Activated CD4-positive, alpha-beta T cell treated with anti-CD3 and anti-CD28 coated beads, Interleukin-2, amount 50 U/mL, for 24 hours (primary cell): ENCODE results near the gene ADGRV1.
"Not testable (repeated sequence)": the region's sequence is repeated elsewhere in the genome, so short reads cannot be mapped to it uniquely, and the experiment has no call there.

ENCODE experiments used
- DNase-seq, 2 donors: peaks; one replicate each; pipeline ENCODE4 v3.0.0-alpha.2; 2020; ENCODE audit warnings: low read depth in 1 of 2, low spot score in 1 of 2

Gene ADGRV1

DNA sequence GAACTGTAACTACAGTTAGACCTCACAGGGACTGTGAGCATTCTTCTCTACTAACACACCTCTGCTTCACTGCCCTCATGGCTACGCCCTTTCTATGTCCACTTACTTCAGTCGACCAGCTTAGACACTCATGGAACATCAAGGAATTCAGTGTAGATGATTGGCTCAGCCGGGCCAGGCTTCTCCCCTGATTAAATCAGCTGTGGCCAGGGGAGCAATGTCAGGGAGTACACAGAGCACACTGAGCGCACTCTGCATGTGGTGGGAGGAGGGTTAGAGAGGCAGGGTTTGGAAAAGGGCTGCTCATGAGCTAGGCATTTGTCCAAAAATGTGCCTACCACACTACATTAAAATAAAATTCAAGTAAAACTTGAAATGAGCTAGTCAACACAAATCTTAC, 424.0 kb downstream of the ADGRV1 start:
- no peak for DNase-seq

- no peak for DNase-seq
Measured at GRCh38 chr5:90983148-90983547, 424.6 kb downstream of the ADGRV1 start.

GRCh38 chr5:90983711-90984124, 425.1 kb downstream of the ADGRV1 start:
- DNase-seq: no peak

- no peak for DNase-seq
Measured at GRCh38 chr5:90985341-90985740, 426.7 kb downstream of the ADGRV1 start.

DNA sequence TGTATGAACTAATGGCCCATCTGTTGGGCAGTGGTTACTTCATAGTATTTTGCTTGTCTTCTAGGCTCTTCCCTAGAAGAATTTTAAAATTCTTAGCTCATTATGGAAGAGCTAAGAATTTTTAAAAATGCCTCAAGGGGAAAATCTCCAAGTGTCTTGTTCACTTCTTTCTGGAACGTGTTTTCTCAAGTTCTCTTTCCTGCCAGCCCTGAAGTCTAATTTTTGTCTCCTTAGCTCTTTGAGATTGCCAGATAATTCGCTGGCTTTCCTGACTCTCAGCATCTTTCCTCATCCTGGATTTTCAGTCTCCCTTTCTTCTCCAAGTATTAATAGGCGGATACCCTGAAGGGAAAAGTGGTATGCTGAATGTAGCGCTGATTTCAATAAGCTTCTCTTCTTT, 429.1 kb downstream of the ADGRV1 start:
- DNase-seq: no peak

- DNase-seq: no peak
Measured at GRCh38 chr5:90991201-90991600, 432.6 kb downstream of the ADGRV1 start.

DNA sequence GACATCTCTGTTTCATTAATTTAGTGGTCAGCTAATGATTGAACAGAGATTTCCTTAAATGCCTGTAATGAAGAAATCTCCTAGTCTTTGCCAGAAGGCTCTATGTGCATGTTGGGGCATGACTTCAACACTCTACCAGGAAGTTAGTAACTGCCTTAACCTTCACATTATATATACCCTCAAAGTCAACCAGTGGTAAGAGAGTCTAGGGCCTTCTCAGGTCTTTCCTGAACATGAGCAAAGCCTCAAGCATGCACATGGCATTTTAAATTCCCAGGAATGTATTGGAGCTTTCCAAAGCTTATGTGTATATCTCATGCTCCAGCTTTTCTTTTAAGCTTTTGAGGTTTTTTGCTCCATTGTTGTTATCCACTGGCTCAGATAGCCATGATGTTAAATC, 436.2 kb downstream of the ADGRV1 start:
- no peak for DNase-seq

DNA sequence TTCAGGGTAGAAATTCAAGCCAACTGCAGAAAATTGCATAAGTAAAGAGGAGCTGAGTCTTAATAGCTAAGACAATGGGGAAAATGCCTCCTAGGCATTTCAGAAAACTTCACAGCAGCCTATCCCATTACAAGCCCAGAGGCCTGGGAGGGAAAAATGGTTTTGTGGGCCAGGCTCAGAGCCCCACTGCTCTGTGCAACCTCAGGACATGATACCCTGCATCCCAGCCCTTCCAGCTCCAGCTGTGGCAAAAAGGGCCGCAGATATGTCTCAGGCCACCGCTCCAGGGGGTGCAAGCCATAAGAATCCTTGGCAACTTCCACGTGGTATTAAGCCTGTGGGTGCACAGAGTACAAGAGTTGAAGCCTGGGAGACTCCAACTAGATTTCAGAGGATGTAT, 437.5 kb downstream of the ADGRV1 start:
- DNase-seq: no peak

- DNase-seq: no peak
Measured at GRCh38 chr5:90997082-90997481, 438.5 kb downstream of the ADGRV1 start.

DNA sequence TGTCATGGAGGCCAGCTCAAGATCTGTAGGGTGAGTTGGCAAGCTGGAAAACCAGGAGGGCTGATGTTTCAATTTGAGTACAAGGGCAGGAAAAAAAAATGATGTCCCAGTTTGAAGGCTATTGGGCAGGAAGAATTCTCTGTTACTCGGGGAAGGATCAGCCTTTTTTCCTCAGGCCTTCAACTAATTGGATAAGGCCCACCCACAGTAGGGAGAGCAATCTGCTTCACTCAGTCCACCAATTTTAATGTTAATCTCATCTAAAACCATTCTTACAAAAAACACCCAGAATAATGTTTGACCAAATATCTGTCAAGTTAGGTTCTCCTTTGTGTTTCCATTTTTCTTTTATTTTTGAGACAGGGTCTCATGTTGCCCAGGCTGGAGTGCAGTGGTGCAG, 442.1 kb downstream of the ADGRV1 start:
- no peak for DNase-seq

DNA sequence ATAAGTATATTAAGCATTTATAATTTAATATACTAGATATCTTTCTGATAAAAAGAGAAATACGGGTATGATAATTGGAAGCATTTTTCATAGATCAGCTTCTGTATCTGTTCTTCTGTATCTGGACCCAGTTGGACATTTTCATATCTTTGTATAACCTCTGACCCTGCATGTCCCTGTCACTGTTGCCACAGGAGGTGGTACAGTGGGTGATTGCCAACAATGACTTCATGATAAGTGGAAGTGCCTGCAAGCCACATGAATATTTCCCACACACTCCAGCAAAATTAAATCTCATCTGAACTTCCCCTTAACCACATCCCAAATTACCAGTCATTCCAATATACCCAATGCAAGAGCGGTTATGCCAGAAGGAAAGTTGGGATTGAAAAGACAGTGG, 448.1 kb downstream of the ADGRV1 start:
- no peak for DNase-seq

- DNase-seq: no peak
Measured at GRCh38 chr5:91007251-91007650, 448.7 kb downstream of the ADGRV1 start.

- no peak for DNase-seq
Measured at GRCh38 chr5:91007780-91008402, 449.3 kb downstream of the ADGRV1 start.

DNA sequence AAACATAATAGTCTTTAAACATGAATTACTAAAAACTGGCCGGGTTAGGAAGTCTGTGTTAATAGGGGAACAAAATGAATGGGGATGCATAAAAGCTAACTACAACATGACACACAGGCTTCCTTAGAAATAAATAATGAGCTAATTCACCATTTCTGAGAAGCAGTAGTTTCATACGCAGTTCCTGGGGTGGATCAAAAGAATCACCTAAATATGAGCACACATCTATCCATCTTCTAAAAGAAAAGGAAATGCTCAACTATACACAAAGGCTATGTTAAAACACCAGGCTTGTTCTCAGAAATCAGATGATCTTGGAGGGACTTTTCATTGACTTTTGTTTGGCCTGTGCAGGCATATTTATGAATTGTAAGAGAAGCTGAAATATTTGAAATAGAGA, 451.5 kb downstream of the ADGRV1 start:
- no peak for DNase-seq

GRCh38 chr5:91011029-91011428, 452.4 kb downstream of the ADGRV1 start:
- no peak for DNase-seq

DNA sequence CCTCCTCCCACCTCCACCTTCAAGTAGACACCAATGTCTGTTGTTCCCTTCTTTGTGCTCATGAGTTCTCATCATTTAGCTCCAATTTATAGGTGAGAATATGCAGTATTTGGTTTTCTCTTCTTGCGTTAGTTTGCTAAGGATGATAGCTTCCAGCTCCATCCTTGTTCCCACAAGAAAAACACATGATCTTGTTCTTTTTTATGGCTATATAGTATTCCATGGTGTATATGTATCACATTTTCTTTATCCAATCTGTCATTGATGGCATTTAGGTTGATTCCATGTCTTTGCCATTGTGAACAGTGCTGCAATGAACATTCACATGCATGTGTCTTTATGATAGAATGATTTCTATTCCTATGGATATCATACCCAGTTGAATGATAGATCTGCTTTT, 454.3 kb downstream of the ADGRV1 start:
- DNase-seq: not testable (repeated sequence)

DNA sequence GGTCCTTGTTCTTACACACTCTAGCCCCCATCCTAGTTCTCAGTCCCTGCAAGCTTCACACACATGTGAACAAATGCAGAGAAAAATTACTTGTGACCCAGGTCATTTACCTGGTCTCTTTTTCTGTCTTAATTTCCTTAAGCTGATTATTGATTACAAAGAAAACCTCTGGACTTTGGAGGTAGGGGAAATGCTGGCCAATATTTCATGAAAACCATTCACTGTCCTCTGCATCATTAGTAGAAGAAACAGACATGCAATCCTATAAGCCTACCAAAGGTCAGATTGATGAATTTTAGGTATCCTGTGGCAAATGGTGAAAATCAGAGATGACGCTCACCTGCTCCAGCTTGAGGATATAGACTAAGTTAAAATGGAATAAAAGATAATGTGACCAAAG, 457.7 kb downstream of the ADGRV1 start:
- no peak for DNase-seq

- no peak for DNase-seq
Measured at GRCh38 chr5:91016954-91017700, 458.5 kb downstream of the ADGRV1 start.

GRCh38 chr5:91018200-91018599, 459.6 kb downstream of the ADGRV1 start:
- DNase-seq: no peak

DNA sequence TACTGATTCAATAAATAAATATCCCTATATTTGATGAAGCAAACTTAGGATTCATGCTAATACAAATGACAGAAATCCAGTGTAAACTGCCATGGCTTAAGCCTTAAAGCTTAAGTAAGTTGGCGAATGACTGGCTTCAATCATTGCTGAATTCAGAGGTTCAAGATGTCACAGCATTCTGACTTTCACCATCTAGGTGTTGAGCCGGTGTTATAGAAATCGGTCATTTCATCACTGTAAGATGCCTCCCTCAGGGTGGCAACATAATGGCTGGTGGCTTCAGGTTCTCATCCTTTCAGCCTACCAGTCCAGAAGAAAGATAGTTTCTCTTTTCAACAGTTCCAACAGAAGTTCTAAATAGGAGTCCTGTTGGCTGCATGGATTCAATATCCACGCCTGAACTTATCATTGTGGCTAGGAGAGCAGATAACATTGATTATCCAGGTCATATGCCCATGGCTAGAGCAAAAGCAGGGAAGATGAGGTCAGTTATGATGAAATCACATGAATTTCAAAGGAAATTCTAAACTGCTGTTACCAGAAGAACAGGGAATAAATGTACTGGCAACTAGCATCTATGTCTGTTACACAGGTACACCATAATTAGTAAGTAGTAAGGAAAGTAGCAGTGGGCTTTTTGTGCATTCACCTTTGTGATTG, 460.2 kb downstream of the ADGRV1 start:
- DNase-seq: no peak

GRCh38 chr5:91020065-91020800, 461.6 kb downstream of the ADGRV1 start:
- no peak for DNase-seq

GRCh38 chr5:91022518-91022917, 463.9 kb downstream of the ADGRV1 start:
- no peak for DNase-seq
